Measurements from ENCODE around the gene FAM89B.
A peak's percentile ranks its signal among the peaks of the same experiment; 100 is the strongest.

FAM89B gene

DNA sequence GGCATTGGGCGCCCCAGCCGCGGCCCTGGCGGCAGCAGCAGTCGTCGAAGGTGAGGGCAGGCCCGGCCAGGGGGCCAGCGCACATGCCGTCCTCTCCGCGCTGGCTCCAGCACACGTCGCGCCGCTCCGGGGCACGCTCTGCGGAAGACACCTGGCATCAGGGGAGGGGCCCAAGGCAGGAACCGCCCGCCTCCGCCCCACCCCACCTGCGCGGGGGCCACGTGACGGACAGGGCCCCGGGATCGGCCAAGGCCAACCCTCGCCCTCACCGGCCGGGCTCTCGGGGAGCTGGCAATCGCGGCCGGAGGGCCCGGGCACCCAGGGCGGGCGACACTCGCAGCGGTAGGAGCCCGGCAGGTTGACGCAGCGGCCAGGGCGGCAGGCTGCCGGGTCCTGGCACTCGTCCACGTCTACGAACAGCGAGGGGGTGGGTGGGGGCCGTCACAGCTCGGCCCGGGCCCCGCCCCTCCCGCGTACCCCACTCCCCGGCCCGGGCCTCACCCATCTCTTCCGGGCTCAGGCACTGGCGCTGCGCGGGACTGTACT is 32.5 kb upstream of the FAM89B start:
- DNase-seq, result no peak

DNA sequence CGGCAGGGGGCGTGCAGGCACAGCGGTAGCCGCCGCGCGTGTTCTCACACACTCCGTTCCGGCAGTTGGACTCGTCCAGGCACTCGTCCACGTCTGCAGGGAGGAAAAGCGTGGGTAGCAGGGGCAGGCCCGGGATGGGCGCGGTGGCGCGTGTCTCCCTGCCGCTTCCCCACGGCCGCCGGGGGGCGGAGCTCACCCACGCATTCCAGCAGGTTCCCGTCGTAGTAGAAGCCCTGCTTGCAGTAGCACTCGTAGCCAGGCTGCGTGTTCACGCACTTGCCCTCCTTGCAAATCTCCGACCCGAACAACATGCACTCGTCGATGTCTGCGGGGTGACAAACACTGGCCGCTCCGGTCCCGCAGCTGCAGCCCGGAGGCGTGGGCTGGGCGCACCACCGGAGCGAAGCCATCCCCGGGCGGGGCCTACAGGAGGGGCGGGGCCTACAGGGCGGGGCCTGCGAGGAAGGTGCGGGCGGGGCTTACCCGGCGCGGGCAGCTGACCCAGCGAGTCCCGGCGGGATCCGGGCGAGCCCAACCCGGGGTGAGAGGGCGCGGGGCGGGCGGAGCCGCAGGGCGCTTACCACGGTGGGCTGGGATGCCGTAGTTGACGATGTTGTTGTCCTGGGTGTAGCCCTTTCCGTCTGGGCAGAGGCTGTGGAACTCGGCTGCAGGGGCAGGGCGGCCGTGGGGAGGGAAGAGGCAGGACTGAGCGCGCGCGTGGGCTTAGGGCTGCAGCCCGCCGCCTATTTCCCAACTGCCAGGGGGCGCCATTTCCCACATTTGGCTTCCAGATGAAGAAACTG is 31.8 kb upstream of the FAM89B start:
- DNase-seq, result no peak

DNA sequence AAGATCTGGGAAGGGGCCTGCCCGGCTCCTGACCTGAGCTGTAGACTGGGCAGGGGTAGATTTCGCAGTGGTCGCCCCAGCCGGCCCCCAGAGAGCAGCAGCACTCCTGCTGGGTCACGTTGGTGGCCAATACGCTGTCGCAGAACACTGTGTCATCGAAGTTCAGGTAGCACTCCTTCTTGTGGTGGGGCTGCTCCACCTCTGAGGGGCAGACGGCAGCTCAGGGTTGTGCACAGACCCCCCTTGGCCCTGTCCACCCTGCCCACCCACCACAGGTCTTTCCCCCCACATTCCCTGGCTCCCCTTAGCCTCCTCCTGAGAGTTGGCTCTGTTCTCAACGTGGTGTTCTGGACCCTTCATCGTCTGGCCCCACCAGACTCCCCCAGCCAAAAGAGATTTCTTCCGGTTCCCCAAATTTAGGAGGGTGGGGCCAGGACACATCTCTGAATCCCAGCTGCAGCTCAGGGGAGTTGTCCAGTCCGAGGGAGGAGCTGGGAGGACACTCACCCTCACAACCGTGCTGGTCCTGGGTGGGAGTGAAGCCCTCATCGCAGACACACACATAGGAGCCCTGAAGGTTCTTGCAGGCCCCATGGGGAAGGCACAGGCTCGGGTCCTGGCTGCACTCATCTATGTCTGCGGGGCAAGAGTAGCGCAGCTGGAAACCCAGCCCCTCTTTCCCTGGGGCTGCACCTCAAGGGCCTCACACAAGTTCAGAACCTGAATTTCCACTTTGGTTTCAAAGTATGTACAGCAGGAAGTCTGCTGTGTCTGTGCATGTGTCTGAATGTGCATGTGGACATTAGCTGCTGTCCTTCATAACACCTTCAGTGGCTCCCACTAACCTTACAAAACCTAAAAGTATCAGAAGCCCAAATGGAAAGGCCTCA is 31.0 kb upstream of the FAM89B start:
- no peak for DNase-seq

DNA sequence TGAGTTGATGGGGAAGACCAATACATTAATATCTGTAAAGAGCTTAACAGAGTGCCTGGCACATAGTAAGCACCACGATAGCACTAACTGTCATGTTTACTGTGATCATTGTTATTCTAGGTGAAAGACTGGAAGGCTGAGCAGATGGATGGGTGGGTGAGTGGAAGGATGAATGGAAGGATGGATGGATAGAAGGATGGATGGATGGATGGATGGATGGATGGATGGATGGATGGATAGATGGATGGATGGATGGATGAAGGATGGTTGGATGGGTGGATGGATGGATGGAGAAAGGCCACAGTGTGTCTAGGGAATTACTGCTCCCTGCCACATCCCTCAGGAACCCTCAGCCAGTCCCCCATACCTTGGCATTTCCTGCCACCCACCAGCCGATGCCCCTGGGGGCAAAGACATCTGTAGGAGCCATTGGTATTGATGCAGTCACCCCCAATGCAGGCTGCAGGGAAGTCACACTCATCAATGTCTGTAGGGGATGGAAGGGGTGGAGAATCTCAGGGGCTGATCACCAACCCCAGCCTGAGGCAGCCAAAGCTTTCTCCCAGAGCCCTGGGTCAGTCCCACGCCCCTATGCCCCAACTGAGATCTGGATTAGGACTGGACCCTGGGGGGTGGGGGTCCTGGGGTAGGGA is 29.5 kb upstream of the FAM89B start:
- no peak for DNase-seq

DNA sequence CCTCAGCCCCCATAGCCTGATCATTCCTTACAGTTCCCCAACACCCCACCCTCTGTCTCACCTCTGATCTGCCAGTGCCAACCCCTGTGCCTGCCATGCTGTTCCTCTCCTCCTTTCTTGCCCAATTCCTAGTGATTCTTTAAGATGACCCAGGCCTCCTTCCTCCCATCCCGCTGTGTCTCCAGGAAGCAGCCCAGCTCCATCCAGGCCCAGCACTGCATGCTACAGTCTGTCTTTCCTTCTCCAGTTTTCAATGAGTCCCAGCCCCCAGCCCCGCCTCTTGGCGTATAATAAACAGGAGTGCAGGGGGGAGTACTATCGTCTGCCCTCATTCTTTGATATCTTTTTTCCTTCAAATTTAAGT is 26.5 kb upstream of the FAM89B start:
- DNase-seq, result no peak

DNA sequence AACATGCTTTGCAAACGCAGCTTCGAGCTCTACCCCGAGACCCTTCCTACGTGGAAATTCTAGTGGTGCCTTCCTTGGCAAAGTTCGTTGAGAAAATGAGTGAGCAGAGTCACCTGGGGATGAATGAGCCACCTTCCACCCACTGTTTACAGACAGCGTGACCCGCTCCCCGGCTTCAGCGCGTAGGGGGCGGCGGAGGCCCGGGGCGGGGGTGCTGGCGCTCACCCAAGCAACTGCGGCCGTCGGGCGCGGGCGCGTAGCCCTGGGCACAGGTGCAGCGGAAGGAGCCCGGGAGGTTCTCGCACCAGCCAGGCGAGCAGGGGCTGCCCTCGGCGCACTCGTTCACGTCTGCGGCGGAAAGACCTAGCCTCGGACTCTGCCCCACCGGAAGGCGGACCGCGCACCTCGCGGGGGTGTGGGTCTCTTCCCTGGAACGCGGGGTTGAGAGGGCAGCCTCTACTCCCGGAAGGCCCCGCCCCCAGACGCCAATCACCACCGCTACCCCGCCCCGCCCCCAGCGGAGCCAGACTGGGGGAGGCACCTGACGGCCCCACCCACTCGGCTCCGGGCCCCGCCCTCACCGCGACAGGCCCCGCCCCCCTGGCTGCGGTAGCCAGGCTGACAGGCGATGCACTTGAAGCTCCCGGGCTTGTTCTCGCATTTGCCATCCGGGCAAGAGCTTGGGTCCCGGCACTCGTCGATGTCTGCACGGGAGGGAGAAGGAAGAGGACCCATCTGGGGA is 25.9 kb upstream of the FAM89B start:
- DNase-seq, result peak; percentile 76

DNA sequence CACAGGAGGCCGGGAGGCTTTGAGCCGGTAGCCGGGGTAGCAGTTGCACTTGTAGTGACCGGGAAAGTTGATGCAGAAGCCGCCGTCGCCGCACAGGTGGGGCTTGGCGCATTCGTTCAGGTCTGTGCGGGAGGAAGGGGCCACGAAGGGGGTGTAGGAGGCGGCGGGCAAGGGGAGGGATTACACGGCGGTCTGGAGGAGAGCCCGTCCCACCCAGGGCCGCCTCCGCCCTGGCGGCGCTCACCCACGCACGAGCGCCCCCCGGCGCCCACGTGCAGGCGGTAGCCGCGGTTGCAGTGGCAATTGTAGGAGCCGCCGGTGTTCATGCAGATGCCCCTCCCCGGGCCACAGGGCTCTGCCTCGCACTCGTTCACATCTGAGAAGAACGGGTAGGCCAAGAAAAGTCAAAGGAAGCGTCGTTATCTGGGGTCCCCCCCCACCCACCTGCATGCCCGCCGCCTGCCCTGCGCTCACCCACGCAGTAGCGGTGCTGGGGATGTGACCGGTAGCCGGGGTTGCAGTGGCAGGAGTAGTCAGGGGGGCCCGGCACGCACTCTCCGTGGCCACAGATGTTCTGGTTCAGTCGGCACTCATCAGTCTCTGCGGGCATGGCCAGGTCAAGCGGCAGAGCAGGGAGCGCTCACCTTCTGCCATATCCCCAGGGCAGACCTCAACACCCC is 24.8 kb upstream of the FAM89B start:
- DNase-seq, result no peak

DNA sequence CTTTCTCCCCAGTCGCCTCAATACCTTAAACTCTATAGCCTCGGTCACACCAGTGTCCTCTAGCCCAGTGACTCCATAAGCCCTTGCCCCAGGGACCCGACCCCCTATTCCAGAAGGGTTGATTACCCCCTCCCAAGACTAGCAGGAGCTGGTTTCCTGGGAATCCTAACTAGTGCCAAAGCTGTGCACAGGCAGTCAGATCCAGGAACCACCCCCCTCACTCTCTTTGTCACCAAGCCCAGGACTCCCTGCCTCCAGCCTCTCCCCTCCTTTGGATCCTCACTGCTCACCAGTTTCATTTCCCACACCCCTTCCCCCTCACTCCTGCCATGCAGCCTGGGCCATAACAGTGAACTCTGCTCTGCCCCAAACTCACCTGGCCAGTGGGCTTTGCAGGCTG is 23.9 kb upstream of the FAM89B start:
- DNase-seq, result no peak

DNA sequence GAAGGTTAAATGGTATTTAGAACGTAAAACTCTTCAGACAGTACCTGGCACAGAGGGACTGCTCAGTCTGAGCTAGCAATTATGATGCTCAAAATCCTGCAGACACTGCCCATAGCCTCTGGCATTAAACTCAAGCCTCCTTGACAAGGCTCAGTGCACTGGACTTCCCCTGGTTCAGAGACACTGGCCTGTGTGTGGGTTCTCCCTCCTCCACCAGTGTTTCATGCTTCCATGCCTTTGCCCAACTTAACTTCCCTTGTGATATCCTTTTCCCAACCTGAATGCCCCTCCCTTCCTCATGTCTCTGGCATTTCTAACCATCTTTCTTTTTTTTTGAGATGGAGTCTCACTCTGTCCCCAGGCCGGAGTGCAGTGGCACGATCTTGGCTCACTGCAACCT is 23.2 kb upstream of the FAM89B start:
- DNase-seq, result no peak

DNA sequence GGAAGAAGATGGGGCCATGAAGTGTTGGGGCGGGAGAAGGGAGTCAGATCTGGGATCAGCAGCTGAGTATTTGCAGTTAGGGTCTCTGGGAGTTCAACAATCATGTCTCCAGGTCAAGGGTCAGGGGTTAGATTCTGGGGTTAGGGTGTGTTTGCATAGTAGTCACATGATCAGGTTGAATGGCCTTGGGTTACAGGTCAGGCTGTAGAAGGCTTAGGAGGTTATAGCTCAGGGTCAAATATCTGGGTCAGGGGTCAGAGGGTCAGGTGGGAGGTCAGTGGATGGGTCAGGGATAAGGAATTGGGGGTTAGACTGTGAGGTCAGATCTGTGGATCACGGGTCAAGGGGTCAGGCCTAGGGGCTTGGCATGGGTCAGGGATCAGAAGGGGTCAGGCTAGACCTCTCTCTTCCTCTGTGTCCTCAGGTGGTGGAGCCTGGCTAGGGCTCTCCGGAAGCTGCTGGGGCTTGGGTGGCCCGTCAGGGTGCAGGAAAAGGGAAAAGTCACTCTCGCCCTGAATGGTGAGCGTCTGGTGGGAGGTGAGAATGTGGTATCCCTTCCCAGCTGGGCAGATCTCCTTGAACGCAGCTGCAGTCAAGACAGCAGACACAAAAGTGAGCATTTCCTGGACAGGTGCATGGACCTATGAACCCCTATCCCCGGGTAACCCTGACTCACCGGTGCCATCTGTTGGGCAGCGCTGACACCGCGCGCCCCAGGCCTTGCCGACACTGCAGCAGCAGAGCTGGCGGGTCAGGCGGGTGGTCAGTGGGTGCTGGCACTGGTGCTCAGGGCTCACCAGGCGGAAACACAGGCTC is 20.6 kb upstream of the FAM89B start:
- DNase-seq, result no peak

DNA sequence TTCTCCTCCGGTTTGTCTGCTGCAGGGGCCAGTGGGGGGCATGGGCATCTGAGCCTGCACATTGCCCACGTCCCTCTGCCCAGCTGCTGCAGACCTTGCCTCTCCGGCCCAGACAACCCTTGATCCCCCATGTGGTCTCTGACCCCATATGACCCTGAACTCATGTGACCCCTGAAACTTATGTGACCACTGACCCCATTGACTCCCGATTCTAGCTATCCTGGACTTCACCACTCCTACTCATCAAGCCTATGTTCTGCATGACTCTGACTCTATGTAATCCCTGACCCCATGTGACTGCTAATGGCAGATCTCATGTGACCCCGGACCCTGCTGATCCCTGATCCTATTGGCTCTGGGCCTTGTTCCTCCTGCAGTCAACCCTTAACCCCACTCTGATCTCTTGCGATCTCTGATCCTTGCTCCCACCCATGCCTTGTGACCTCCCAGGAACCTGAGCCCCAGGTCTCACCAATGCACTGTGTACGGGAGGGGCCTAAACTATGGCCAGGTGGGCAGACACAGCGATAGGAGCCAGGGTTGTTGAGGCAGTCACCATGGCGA is 19.9 kb upstream of the FAM89B start:
- no peak for DNase-seq

DNA sequence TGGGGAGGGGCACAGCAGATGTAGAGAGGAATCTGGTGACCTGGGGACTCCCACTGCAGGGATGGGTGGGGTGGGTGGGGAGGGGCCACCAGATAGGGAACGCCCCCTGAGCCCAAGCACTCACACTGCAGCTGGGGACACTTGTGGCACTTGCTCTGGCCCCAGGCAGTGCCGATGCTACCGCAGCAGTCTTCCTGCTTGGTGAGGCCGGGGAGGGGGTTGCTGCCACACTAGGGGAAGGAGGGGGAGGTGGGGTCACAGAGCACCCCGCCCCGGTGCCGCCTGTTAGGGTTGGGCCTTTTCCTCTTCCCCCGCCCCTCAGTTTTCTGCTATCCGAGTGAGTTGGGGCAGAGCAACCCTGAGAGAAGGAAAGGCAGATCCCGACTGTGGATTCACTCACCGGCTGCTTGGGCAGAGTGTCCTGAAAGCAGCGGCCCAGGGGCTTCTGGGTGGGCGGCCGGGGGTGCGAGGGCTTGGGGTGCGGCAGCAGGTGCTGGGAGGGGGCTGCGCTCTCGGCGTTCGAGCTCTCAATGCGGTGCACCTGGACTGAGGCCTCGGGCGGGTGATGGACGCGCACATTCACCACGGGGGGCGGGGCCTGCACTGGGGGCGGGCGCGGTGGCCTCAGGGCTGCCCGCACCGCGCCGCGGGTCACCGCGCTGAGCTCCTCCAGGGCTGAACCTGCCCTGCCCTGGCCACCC is 18.9 kb upstream of the FAM89B start:
- DNase-seq, result no peak

DNA sequence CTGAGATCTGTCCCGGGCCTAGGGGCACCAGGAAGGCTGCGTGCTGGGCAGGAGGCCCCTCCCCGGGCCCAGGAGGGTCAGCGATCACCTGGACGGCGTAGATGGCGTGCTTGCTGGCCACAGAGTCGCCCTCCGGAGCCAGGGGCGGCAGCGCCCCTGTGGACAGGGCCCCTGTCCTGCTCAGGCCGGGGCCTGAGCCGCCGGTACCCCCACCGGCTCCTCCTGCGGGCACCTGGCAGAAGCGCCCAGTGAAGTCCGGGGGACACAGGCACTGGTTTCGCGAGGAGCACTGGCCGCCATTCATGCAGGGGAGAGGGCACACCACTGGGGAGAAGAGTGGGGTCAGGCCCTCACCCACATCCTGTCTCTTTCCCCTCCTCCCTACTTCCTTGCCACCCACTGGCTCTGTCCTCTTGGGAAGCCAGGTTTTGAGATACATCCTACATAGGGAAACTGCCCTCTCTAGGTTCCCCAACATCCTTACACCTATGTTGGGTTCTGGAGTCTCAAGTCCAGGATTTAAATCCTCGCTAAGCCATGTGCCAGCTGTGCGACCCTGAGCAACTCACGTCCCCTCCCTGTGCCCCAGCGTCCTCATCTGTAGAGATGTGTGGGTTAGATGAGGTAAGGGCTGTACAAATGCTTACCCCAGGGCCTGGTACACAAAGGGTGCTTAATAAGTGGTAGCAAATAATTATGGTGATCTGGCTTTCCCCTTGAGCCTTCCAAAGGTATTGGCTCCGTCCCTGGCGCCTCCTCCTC is 18.1 kb upstream of the FAM89B start:
- no peak for DNase-seq

DNA sequence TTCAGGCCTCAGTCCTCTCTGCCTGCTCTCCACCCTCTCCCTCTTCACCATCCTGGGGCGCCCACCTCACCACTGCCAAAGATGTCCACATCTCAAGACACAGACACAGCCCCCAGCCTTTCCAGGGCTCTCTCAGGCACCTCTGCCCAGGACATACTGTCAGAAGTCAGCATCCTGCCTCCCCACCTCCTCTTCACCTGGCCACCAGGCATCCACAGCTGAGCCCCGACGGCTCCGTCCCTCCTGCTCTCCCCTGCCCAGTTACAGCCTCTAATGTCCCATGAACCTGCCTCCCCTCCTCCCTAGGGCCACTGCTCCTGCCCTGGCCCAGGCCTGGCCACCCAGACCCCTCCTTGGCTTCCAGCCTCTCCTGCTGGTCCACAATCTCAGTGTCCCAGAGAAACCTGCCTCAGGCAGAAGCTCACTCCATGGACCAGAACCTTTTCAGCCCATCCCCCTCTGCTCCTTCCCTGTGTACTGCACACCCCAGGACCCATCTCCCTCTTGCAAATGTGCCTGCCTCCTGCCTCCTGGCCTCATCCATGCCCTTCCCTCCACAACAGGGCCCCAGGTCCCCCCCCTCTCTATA is 17.4 kb upstream of the FAM89B start:
- DNase-seq, result no peak

DNA sequence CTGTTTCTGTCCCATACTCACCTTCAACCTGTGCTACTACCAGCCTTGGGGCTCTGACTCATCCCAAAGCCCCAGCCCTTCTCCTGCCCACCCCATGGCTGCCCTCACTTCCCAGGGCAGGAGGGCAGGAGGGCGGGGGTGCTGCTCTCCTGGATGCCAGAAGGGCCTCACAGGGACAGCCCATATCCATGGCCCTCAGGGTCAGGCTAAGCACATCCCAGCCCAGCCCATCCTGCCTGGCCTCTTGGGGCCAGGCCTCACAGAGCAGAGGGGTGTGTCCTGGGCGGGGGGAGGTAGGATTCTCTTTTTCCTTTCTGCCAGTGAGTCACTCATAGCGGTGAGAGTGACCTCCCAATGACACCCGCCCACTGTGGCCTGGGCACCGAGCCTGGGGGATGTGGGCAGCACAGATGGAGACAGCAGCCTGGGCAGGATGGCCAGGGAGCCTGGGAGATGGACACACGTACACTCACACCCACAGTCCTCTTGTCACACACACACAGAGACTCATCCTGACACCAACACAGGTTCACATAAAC is 16.6 kb upstream of the FAM89B start:
- DNase-seq, result no peak

DNA sequence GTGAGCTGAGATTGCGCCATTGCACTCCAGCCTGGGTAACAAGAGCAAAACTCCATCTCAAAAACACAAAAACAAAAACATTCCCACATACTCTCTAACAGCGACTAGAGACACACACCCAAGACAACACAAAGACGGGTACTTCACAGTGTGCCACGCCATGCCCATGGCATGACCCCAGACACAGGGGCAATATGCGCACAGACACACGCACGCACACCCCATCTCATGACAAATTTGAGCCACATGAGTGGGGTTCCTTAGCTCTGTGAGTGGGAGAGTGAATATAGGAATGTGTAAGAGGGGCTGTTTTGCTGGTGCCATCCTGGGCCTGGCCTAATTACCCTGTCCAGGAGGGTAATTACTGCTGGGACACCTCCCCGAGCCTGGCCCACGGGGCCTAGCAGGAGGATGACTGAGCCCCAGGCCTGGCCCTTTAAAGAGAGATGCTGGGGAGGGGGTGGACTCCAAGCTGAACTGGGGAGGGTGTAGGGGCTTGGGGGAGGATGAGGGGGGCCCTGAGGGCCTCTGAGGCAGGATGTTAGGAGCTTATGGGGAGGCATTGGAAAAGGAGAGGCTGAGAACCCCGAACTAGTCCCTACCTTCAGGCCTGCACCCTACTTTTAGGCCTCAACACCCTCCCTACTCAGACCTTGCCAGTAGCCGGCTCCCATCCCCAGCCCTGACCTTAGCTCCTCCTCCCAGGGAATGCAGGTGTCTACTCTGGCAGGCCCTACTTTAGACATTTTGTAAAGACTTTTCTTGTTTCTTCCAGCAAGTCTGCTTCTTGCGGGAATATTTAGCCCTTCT is 15.7 kb upstream of the FAM89B start:
- DNase-seq, result no peak

DNA sequence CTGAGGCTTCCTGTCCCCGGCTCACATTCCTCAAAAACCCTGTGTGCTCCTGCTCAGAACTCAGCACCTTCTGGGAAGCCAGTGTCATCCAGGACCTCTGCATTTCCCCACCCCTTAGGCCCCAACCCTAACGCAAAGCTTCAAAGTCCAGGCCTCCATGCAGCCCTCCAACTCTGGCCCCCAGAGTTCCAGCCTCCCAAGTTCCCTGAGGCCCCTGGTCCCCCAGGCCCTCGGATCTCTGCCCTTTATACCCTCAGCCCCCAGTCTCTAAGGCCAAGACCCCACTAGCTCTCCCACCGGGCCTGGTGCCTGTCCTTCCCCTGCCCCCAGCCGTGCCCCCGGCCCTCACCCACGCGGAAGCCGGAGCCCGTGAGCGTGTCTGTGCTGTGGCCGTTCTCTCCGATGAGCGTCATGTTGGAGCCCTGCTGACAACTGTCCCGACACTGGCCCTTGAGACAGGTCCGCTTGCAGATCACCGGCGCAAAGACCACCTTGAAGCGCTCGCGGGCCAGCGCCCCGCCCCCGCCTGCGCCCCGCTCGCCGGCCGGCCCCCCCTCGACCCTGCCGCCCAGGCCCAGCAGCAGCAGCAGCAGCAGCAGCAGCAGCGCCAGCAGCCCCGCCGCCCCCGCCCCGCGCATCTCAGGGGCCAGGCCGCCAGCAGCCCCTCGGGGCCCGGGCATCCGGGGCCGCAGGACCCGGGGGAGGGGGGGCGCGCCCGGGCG is 14.9 kb upstream of the FAM89B start:
- no peak for DNase-seq

Measured in NCI-H2107 (cell line).